ENCODE measurements around the gene AGRN.

- no peak for TF ChIP-seq POU6F1 (CRISPR knock-in tag; IDR thresholded peaks at IDR 0.05; ENCODE audit: borderline replicate concordance, low read depth)
- TF ChIP-seq, protein P1, sequence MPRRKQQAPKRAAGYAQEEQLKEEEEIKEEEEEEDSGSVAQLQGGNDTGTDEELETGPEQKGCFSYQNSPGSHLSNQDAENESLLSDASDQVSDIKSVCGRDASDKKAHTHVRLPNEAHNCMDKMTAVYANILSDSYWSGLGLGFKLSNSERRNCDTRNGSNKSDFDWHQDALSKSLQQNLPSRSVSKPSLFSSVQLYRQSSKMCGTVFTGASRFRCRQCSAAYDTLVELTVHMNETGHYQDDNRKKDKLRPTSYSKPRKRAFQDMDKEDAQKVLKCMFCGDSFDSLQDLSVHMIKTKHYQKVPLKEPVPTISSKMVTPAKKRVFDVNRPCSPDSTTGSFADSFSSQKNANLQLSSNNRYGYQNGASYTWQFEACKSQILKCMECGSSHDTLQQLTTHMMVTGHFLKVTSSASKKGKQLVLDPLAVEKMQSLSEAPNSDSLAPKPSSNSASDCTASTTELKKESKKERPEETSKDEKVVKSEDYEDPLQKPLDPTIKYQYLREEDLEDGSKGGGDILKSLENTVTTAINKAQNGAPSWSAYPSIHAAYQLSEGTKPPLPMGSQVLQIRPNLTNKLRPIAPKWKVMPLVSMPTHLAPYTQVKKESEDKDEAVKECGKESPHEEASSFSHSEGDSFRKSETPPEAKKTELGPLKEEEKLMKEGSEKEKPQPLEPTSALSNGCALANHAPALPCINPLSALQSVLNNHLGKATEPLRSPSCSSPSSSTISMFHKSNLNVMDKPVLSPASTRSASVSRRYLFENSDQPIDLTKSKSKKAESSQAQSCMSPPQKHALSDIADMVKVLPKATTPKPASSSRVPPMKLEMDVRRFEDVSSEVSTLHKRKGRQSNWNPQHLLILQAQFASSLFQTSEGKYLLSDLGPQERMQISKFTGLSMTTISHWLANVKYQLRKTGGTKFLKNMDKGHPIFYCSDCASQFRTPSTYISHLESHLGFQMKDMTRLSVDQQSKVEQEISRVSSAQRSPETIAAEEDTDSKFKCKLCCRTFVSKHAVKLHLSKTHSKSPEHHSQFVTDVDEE (CRISPR knock-in tag; IDR thresholded peaks at IDR 0.05), result no peak
- TF ChIP-seq, protein P2, sequence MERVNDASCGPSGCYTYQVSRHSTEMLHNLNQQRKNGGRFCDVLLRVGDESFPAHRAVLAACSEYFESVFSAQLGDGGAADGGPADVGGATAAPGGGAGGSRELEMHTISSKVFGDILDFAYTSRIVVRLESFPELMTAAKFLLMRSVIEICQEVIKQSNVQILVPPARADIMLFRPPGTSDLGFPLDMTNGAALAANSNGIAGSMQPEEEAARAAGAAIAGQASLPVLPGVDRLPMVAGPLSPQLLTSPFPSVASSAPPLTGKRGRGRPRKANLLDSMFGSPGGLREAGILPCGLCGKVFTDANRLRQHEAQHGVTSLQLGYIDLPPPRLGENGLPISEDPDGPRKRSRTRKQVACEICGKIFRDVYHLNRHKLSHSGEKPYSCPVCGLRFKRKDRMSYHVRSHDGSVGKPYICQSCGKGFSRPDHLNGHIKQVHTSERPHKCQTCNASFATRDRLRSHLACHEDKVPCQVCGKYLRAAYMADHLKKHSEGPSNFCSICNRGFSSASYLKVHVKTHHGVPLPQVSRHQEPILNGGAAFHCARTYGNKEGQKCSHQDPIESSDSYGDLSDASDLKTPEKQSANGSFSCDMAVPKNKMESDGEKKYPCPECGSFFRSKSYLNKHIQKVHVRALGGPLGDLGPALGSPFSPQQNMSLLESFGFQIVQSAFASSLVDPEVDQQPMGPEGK (CRISPR knock-in tag; IDR thresholded peaks at IDR 0.05; ENCODE audit: borderline replicate concordance), result no peak
- TF ChIP-seq BACH2 (CRISPR knock-in tag; IDR thresholded peaks at IDR 0.05; ENCODE audit: borderline replicate concordance), result no peak
- no peak for TF ChIP-seq GLIS3 (CRISPR knock-in tag; IDR thresholded peaks at IDR 0.05)
- TF ChIP-seq CSRNP3 (CRISPR knock-in tag; IDR thresholded peaks at IDR 0.05), result no peak
- TF ChIP-seq ARNTL (CRISPR knock-in tag; IDR thresholded peaks at IDR 0.05; ENCODE audit: borderline replicate concordance, low read depth), result no peak
- TF ChIP-seq ZFP30 (CRISPR knock-in tag; IDR thresholded peaks at IDR 0.05), result no peak
- no peak for TF ChIP-seq ZNF70 (CRISPR knock-in tag; IDR thresholded peaks at IDR 0.05)
- TF ChIP-seq CSDC2 (CRISPR knock-in tag; IDR thresholded peaks at IDR 0.05), result no peak
- TF ChIP-seq ZFP3 (CRISPR knock-in tag; IDR thresholded peaks at IDR 0.05), result no peak
- no peak for TF ChIP-seq RARB (CRISPR knock-in tag; IDR thresholded peaks at IDR 0.05)
- no peak for TF ChIP-seq TCF4 (CRISPR knock-in tag; IDR thresholded peaks at IDR 0.05; ENCODE audit: borderline replicate concordance)
- no peak for TF ChIP-seq ZC3H10 (CRISPR knock-in tag; IDR thresholded peaks at IDR 0.05)
These were observed 559 bp upstream of the AGRN start for GRCh38 chr1:1019122-1019999.

Measured in SK-N-SH treated with all-trans-retinoic acid at 6 μM for 48 hours (cell line).